Neural cell (in vitro differentiated cells): ENCODE data around the gene COX15. TPM values are rescaled to one million over a fixed set of nuclear protein-coding genes. Genes with fewer than 3 reads are reported as not detected.

Source experiments
- H2AFZ ChIP-seq: fragments of 200-600, 300-800 bp; sonication (generic), shearing (Covaris generic); 2 replicates; pipeline ENCODE4 v1.6.0; 2014; ENCODE audit warnings: low read depth, mild to moderate bottlenecking, antibody characterized with exemption, low read length, moderate library complexity
- H3F3A ChIP-seq: fragments of 200-600 bp; shearing (Covaris generic); 2 replicates; pipeline ENCODE4 v1.6.1; 2016; ENCODE audit warnings: mild to moderate bottlenecking, moderate library complexity, mixed read lengths, antibody characterized with exemption, low read length; ENCODE audit not compliant: insufficient read depth, poor library complexity, severe bottlenecking
- H3K27ac ChIP-seq: fragments of 200-600, 300-800 bp; sonication (generic), shearing (Covaris generic); 2 replicates; pipeline ENCODE4 v1.5.1; 2014; ENCODE audit warnings: mild to moderate bottlenecking, low read length, moderate library complexity
- H3K27me3 ChIP-seq: fragments of 300-800, 200-600 bp; sonication (generic), shearing (Covaris generic); 2 replicates; pipeline ENCODE4 v1.6.0; 2014; ENCODE audit warnings: mild to moderate bottlenecking, low read depth, low read length, moderate library complexity; ENCODE audit not compliant: insufficient read depth
- H3K36me3 ChIP-seq: fragments of 300-800, 200-600 bp; sonication (generic), shearing (Covaris generic); 2 replicates; pipeline ENCODE4 v1.5.1; 2014; ENCODE audit warnings: mild to moderate bottlenecking, antibody characterized with exemption, low read length, moderate library complexity; ENCODE audit not compliant: insufficient read depth
- H3K4me2 ChIP-seq: fragments of 300-800, 200-600 bp; sonication (generic), shearing (Covaris generic); 2 replicates; pipeline ENCODE4 v1.6.0; 2014; ENCODE audit warnings: mild to moderate bottlenecking, low read length
- H3K4me3 ChIP-seq: fragments of 300-800, 200-600 bp; sonication (generic), shearing (Covaris generic); 2 replicates; pipeline ENCODE4 v1.5.1; 2014; ENCODE audit warnings: mild to moderate bottlenecking, low read length, moderate library complexity
- H3K79me2 ChIP-seq: fragments of 200-600 bp; shearing (Covaris generic); replicated peaks from 2 replicates; pipeline ENCODE4 v1.6.0; 2014; ENCODE audit warnings: mild to moderate bottlenecking, low read length, moderate library complexity; ENCODE audit not compliant: insufficient read depth
- H3K9ac ChIP-seq: fragments of 300-800, 200-600 bp; sonication (generic), shearing (Covaris generic); 2 replicates; pipeline ENCODE4 v1.6.1; 2016; ENCODE audit warnings: mild to moderate bottlenecking, low read length, mixed read lengths
- H3K9me2 ChIP-seq: fragments of 200-600 bp; shearing (Covaris generic); 2 replicates; pipeline ENCODE4 v1.6.1; 2016; ENCODE audit warnings: mild to moderate bottlenecking, low read length, mixed read lengths; ENCODE audit not compliant: insufficient read depth
- H3K9me3 ChIP-seq: fragments of 200-600, 300-800 bp; sonication (generic), shearing (Covaris generic); 2 replicates; pipeline ENCODE4 v1.6.1; 2016; ENCODE audit warnings: mild to moderate bottlenecking, mixed run types, low read length, moderate library complexity, mixed read lengths
- H4K20me1 ChIP-seq: fragments of 200-600 bp; shearing (Covaris generic); 2 replicates; pipeline ENCODE4 v1.6.1; 2016; ENCODE audit warnings: mild to moderate bottlenecking, mixed run types; ENCODE audit not compliant: insufficient read depth
- EP300 ChIP-seq: fragments of 450-650 bp; conservative IDR thresholded peaks from 2 replicates; pipeline ENCODE4 v1.6.1; 2014; ENCODE audit warnings: antibody characterized with exemption, mild to moderate bottlenecking, moderate library complexity; ENCODE audit not compliant: poor library complexity, severe bottlenecking
- EZH2 ChIP-seq: fragments of 200-600, 300-800 bp; shearing (Covaris generic), sonication (generic); IDR thresholded peaks from 2 replicates; pipeline ENCODE4 v1.6.1; 2014; ENCODE audit warnings: antibody characterized with exemption, low read length, borderline replicate concordance, mild to moderate bottlenecking; ENCODE audit not compliant: insufficient read depth, poor library complexity, severe bottlenecking
- MXI1 ChIP-seq: fragments of 450-650 bp; conservative IDR thresholded peaks from 2 replicates; pipeline ENCODE4 v1.6.1; 2014; ENCODE audit warnings: antibody characterized with exemption, mild to moderate bottlenecking; ENCODE audit not compliant: poor library complexity, severe bottlenecking
- POLR2AphosphoS5 ChIP-seq: IDR thresholded peaks from 2 replicates; pipeline ENCODE4 v1.6.1; 2012
- RAD21 ChIP-seq: fragments of 450-650 bp; conservative IDR thresholded peaks from 2 replicates; pipeline ENCODE4 v1.6.1; 2014; ENCODE audit warnings: antibody characterized with exemption, mild to moderate bottlenecking, moderate library complexity
- SMC3 ChIP-seq: fragments of 450-650 bp; conservative IDR thresholded peaks from 2 replicates; pipeline ENCODE4 v1.6.1; 2014; ENCODE audit warnings: antibody characterized with exemption, mild to moderate bottlenecking, moderate library complexity; ENCODE audit not compliant: poor library complexity
- TAF1 ChIP-seq: IDR thresholded peaks from 2 replicates; pipeline ENCODE4 v1.6.1; 2012; ENCODE audit warnings: low read depth
- polyA plus RNA-seq: library from polyadenylated mRNA; depleted of rRNA; stranded (reverse); fragments of >200 nt; gene quantifications from 2 replicates; pipeline ENCODE4 v1.2.3, GENCODE V29; 2014
- TF ChIP-seq, protein P1 (sequence below): fragments of 450-650 bp; IDR thresholded peaks from 2 replicates; pipeline ENCODE4 v1.5.1; 2014; ENCODE audit warnings: antibody characterized with exemption, mild to moderate bottlenecking, moderate library complexity; ENCODE audit not compliant: poor library complexity, severe bottlenecking
- TF ChIP-seq, protein P2 (sequence below): IDR thresholded peaks from 2 replicates; pipeline ENCODE4 v1.6.1; 2012; ENCODE audit warnings: borderline replicate concordance

COX15 gene
- polyA plus RNA-seq, 1 donor from 2014 or later: 42.3 TPM

GRCh38 chr10:99742254-99742653 lies 10.3 kb upstream of the COX15 start:
- Histone ChIP-seq H3K4me3 (no peak overlapping the region), H4K20me1 (no peaks in the 10 kb centered on the region), H3K36me3 (peaks cover 2% of the 10 kb centered on the region), H3K27me3 (no peaks in the 10 kb centered on the region), H3F3A (no peaks in the 10 kb centered on the region), H3K9me2 (no peaks in the 10 kb centered on the region), H3K4me2 (no peak overlapping the region), H3K9me3 (no peaks in the 10 kb centered on the region), H3K79me2 (no peaks in the 10 kb centered on the region), H2AFZ (no peak overlapping the region), H3K27ac (no peak overlapping the region), H3K9ac (no peak overlapping the region)
- TF ChIP-seq MXI1 (no peak), POLR2AphosphoS5 (no peak), RAD21 (no peak), EZH2 (no peak)
- TF ChIP-seq, protein P1, sequence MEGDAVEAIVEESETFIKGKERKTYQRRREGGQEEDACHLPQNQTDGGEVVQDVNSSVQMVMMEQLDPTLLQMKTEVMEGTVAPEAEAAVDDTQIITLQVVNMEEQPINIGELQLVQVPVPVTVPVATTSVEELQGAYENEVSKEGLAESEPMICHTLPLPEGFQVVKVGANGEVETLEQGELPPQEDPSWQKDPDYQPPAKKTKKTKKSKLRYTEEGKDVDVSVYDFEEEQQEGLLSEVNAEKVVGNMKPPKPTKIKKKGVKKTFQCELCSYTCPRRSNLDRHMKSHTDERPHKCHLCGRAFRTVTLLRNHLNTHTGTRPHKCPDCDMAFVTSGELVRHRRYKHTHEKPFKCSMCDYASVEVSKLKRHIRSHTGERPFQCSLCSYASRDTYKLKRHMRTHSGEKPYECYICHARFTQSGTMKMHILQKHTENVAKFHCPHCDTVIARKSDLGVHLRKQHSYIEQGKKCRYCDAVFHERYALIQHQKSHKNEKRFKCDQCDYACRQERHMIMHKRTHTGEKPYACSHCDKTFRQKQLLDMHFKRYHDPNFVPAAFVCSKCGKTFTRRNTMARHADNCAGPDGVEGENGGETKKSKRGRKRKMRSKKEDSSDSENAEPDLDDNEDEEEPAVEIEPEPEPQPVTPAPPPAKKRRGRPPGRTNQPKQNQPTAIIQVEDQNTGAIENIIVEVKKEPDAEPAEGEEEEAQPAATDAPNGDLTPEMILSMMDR: no peak

DNA sequence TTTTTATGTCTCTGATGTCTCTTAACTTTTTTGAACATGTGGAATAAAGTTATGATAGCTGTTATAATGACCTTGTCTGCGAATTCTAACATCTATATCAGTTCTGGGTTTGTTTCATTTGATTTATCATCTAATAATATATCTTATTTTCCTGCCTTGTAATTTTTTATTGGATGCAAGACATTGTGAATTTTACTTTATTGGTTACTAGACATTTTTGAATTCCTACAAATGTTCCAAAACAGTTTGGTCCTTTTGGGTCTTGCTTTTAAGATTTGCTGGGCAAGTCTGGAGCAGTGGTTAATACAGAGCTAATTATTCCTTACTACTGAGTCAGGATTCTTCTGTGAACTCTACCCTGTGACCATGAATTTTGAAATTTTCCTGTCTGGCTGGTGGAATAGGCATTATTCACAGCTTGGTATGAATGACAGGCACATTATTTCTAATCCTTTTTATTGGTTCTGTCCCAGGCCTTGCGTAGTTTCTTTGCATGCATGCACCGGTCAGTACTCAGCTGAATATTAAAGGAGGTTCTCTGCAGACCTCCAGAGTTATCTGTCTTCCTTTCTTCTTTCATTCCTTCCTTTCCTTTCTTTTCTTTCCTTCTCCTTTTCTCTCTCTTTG lies 9.1 kb upstream of the COX15 start:
- H3K9me3 ChIP-seq: no peaks in the 10 kb centered on the region
- H3K27ac ChIP-seq: no peak overlapping the region

More for the DNA sequence above, 9.1 kb upstream of the COX15 start:
- Histone ChIP-seq H3K9ac (no peak overlapping the region), H3K36me3 (peaks cover 7% of the 10 kb centered on the region), H3K79me2 (no peaks in the 10 kb centered on the region), H3K4me3 (no peak overlapping the region), H4K20me1 (no peaks in the 10 kb centered on the region), H3K4me2 (no peak overlapping the region), H3F3A (no peaks in the 10 kb centered on the region), H3K27me3 (no peaks in the 10 kb centered on the region), H3K9me2 (no peaks in the 10 kb centered on the region), H2AFZ (no peak overlapping the region)
- no peak for TF ChIP-seq POLR2AphosphoS5
- TF ChIP-seq TAF1: no peak
- TF ChIP-seq EP300: no peak
- TF ChIP-seq SMC3: no peak
- TF ChIP-seq RAD21: no peak
- TF ChIP-seq, protein P1: no peak
- no peak for TF ChIP-seq EZH2
- TF ChIP-seq, protein P2, sequence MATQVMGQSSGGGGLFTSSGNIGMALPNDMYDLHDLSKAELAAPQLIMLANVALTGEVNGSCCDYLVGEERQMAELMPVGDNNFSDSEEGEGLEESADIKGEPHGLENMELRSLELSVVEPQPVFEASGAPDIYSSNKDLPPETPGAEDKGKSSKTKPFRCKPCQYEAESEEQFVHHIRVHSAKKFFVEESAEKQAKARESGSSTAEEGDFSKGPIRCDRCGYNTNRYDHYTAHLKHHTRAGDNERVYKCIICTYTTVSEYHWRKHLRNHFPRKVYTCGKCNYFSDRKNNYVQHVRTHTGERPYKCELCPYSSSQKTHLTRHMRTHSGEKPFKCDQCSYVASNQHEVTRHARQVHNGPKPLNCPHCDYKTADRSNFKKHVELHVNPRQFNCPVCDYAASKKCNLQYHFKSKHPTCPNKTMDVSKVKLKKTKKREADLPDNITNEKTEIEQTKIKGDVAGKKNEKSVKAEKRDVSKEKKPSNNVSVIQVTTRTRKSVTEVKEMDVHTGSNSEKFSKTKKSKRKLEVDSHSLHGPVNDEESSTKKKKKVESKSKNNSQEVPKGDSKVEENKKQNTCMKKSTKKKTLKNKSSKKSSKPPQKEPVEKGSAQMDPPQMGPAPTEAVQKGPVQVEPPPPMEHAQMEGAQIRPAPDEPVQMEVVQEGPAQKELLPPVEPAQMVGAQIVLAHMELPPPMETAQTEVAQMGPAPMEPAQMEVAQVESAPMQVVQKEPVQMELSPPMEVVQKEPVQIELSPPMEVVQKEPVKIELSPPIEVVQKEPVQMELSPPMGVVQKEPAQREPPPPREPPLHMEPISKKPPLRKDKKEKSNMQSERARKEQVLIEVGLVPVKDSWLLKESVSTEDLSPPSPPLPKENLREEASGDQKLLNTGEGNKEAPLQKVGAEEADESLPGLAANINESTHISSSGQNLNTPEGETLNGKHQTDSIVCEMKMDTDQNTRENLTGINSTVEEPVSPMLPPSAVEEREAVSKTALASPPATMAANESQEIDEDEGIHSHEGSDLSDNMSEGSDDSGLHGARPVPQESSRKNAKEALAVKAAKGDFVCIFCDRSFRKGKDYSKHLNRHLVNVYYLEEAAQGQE: no peak
- TF ChIP-seq MXI1: no peak
